HG03571 (cell line): ENCODE measurements around the gene OR2J1.
"Not testable (repeated sequence)": the region's sequence is repeated elsewhere in the genome, so short reads cannot be mapped to it uniquely, and the experiment has no call there.

ENCODE experiments used
- ATAC-seq: cut with Tn5 transposase; IDR thresholded peaks from one replicate; pipeline ENCODE4 v1.9.1; 2021; ENCODE audit not compliant: unreplicated experiment

Gene OR2J1

GRCh38 chr6:29099190-29099589 is at the start of gene OR2J1:
Gene OR2J1, plus strand, starts transcription at chr6:29099490. Its CDS starts 1,453 bp downstream, at chr6:29100943.
- ATAC-seq: no peak

GRCh38 chr6:29051680-29052079 is 47.6 kb upstream of the OR2J1 start:
- no peak for ATAC-seq

- ATAC-seq: no peak
Observed at GRCh38 chr6:29071831-29072723, 27.2 kb upstream of the OR2J1 start.

- no peak for ATAC-seq
Observed at GRCh38 chr6:29079203-29079602, 20.1 kb upstream of the OR2J1 start.

GRCh38 chr6:29081312-29081711 is 18.0 kb upstream of the OR2J1 start:
- ATAC-seq: no peak

- ATAC-seq: no peak
Observed at GRCh38 chr6:29082457-29082856, 16.8 kb upstream of the OR2J1 start.

- ATAC-seq: no peak
Observed at GRCh38 chr6:29087213-29087612, 12.1 kb upstream of the OR2J1 start, which contains the start of gene OR2B3. Gene OR2B3, minus strand, starts transcription at chr6:29087313. Its CDS starts 65 bp downstream, at chr6:29087248.

- ATAC-seq: no peak
Observed at GRCh38 chr6:29092957-29093356, 6.3 kb upstream of the OR2J1 start.

- ATAC-seq: no peak
Observed at GRCh38 chr6:29097803-29098202, 1.5 kb upstream of the OR2J1 start.

- ATAC-seq: no peak
Observed at GRCh38 chr6:29107758-29108157, 8.5 kb downstream of the OR2J1 start, which contains the start of gene OR2J3. Gene OR2J3, plus strand, starts transcription at chr6:29108058. Its CDS starts 3,833 bp downstream, at chr6:29111891.

GRCh38 chr6:29112135-29112534 is 12.8 kb downstream of the OR2J1 start:
- no peak for ATAC-seq

GRCh38 chr6:29114964-29115363 is 15.7 kb downstream of the OR2J1 start:
- ATAC-seq: not testable (repeated sequence)

GRCh38 chr6:29129326-29130012 is 30.2 kb downstream of the OR2J1 start:
- no peak for ATAC-seq

GRCh38 chr6:29130644-29131043 is 31.4 kb downstream of the OR2J1 start:
- no peak for ATAC-seq

- ATAC-seq: no peak
Observed at GRCh38 chr6:29131691-29132090, 32.4 kb downstream of the OR2J1 start.

GRCh38 chr6:29137724-29138123 is 38.4 kb downstream of the OR2J1 start:
- ATAC-seq: no peak

GRCh38 chr6:29141606-29142005 is 42.3 kb downstream of the OR2J1 start:
- no peak for ATAC-seq

- ATAC-seq: no peak
Observed at GRCh38 chr6:29142309-29142708, 43.0 kb downstream of the OR2J1 start.

GRCh38 chr6:29146179-29146578 is 46.9 kb downstream of the OR2J1 start:
- ATAC-seq: no peak

- ATAC-seq: no peak
Observed at GRCh38 chr6:29147074-29147473, 47.8 kb downstream of the OR2J1 start.

- not testable (repeated sequence) for ATAC-seq
Observed at GRCh38 chr6:29149444-29149843, 50.2 kb downstream of the OR2J1 start.
